PC-9 (cell line): ENCODE data around the gene TBC1D25.

Source experiments
- EZH2 ChIP-seq: fragments of 200-600 bp; sonication (generic); IDR thresholded peaks from 2 replicates; pipeline ENCODE4 v1.8.0; 2017; ENCODE audit warnings: antibody characterized with exemption, low read depth
- TF ChIP-seq, protein P1 (sequence below): fragments of 200-600 bp; sonication (generic); conservative IDR thresholded peaks from 2 replicates; pipeline ENCODE4 v1.6.1; 2017; ENCODE audit warnings: mixed run types, antibody characterized with exemption, mild to moderate bottlenecking, moderate library complexity

- TF ChIP-seq, protein P1, sequence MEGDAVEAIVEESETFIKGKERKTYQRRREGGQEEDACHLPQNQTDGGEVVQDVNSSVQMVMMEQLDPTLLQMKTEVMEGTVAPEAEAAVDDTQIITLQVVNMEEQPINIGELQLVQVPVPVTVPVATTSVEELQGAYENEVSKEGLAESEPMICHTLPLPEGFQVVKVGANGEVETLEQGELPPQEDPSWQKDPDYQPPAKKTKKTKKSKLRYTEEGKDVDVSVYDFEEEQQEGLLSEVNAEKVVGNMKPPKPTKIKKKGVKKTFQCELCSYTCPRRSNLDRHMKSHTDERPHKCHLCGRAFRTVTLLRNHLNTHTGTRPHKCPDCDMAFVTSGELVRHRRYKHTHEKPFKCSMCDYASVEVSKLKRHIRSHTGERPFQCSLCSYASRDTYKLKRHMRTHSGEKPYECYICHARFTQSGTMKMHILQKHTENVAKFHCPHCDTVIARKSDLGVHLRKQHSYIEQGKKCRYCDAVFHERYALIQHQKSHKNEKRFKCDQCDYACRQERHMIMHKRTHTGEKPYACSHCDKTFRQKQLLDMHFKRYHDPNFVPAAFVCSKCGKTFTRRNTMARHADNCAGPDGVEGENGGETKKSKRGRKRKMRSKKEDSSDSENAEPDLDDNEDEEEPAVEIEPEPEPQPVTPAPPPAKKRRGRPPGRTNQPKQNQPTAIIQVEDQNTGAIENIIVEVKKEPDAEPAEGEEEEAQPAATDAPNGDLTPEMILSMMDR = no peak
- no peak for TF ChIP-seq EZH2
Observed at GRCh38 chrX:48604701-48605100, 65.2 kb downstream of the TBC1D25 start.
